Activated naive CD8-positive, alpha-beta T cell treated with anti-CD3 and anti-CD28 coated beads for 36 hours (primary cell): ENCODE data around the gene HCFC1R1. TPM values are rescaled to one million over a fixed set of nuclear protein-coding genes. Genes with fewer than 3 reads are reported as not detected.
A peak's percentile ranks its signal among the peaks of the same experiment; 100 is the strongest.
"Not testable (repeated sequence)": the region's sequence is repeated elsewhere in the genome, so short reads cannot be mapped to it uniquely, and the experiment has no call there.

Source experiments
- DNase-seq: peaks from one replicate; pipeline ENCODE4 v3.0.0; 2021
- H3K27ac Mint-ChIP-seq: one replicate; pipeline ENCODE4 v1.8.0; 2022; ENCODE audit warnings: mild to moderate bottlenecking, moderate library complexity, mixed read lengths
- H3K27me3 Mint-ChIP-seq: one replicate; pipeline ENCODE4 v1.8.0; 2022; ENCODE audit warnings: mild to moderate bottlenecking, mixed read lengths
- H3K36me3 Mint-ChIP-seq: one replicate; pipeline ENCODE4 v1.8.0; 2021; ENCODE audit warnings: mild to moderate bottlenecking, mixed read lengths
- H3K4me1 Mint-ChIP-seq: one replicate; pipeline ENCODE4 v1.8.0; 2021; ENCODE audit warnings: mixed read lengths
- H3K4me3 Mint-ChIP-seq: one replicate; pipeline ENCODE4 v1.8.0; 2022; ENCODE audit warnings: mild to moderate bottlenecking, moderate library complexity, mixed read lengths
- H3K9me3 Mint-ChIP-seq: one replicate; pipeline ENCODE4 v1.8.0; 2022; ENCODE audit warnings: mixed read lengths
- total RNA-seq, 2 experiments: library from RNA; stranded (reverse); gene quantifications; one replicate each; pipeline ENCODE4 v1.2.3, GENCODE V29; 2021

The HCFC1R1 gene
- total RNA-seq, 2 experiments from 2014 or later: 23.4 to 23.7 TPM

DNA sequence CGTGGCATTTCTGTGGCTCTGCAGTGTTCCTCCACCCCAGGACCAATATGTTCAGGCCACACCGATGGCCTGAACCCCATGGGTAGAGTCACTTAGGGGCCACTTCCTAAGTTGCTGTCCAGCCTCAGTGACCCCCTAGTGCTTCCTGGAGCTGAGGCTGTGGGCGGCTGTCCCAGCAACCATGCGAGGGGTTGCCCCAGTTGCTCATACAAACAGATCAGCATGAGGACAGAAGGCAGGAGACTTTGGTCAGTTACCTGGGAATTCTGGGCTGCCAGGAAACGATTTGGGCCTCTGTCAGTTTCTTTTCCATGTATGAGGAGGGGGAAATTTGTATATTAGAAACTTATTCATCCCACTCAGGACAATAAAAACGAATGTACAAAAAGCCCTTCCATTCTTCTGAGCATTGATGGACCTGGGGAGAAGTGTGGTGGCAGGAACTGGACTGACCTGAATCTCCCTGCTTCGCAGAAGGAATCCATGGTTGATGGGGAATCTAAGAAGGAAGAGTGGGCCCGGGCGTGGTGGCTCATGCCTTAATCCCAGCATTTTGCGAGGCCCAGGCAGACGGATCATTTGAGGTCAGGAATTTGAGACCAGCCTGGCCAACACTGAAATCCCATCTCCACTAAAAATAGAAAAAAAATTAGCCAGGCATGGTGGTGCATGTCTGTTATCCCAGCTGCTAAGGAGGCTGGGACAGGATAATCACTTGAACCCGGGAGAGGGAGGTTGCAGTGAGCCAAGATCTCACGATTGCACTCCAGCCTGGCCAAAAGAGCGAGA is 36.8 kb upstream of the HCFC1R1 start:
- DNase-seq: no peak
- Mint-ChIP-seq H3K27ac (peak overlapping the region; percentile 94), H3K36me3 (peaks cover 11% of the 10 kb centered on the region), H3K9me3 (no peaks in the 10 kb centered on the region), H3K27me3 (no peaks in the 10 kb centered on the region), H3K4me1 (peaks cover 44% of the 10 kb centered on the region), H3K4me3 (peak overlapping the region; percentile 81)

DNA sequence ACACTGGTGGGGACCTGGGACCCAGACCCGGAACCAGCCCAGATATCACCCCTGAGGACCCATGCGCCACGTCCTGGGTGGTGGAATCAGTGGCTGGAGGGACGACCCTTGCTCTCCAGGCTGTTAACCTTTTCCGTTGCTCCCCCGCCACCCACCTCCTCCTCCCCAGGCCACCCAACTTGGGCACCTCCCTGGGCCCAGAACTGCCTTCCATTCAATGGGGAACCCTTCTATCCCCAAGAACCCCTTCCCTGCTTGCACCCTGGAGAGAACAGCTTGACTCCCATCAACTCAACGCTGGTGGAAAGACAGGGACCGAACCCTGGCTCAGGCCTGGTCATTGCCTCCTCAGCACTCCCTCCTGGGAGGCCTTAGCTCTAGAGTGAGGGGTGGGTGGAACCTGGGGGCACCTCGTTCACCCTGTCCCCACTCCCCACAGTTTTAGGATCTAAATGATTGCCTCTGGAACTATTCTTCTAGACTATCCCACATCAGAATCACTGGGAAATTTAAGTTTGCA is 36.0 kb upstream of the HCFC1R1 start:
- H3K9me3 Mint-ChIP-seq: no peaks in the 10 kb centered on the region
- peak overlapping the region; percentile 81 for H3K4me3 Mint-ChIP-seq
- H3K36me3 Mint-ChIP-seq: peaks cover 13% of the 10 kb centered on the region
- H3K27me3 Mint-ChIP-seq: no peaks in the 10 kb centered on the region
- DNase-seq: no peak
- peak overlapping the region; percentile 94 for H3K27ac Mint-ChIP-seq
- H3K4me1 Mint-ChIP-seq: peaks cover 50% of the 10 kb centered on the region

DNA sequence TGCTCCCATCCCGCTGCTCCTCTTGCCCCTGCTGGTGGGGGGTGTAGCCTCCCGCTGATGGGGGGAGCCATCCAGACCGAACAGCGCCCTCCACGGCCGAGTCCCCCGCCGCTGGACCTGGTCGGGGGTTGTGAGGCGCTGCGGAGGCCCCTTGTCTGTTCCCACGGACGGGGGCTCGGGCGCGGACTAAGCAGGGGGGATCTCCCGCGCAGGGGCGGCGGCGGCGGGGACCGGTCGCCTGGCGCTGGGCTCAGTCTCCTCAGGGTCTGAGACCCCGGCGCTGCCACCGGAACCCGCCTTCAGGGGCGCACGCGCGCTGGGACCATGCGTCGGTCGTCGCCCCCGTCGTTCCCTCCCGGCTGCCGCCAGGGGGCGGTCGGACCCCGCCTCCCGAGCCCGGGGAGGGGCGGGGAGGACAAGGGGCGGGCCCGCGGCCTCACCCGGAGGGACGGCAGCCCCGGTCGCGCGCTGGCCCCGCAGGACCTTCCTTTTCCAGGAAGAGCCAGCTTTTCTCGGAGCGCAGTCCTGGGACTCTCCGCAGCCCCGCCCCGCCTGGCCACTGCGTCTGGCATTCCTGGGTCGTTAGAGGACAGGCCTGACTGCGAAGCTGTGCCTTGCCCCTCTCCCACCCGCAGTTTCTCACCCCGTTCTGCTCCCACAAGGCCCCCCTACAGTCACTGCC is 35.4 kb upstream of the HCFC1R1 start:
- H3K9me3 Mint-ChIP-seq: no peaks in the 10 kb centered on the region
- H3K27ac Mint-ChIP-seq: peak overlapping the region; percentile 94
- DNase-seq: peak; percentile 94
- peak overlapping the region; percentile 92 for H3K4me3 Mint-ChIP-seq
- H3K36me3 Mint-ChIP-seq: peaks cover 17% of the 10 kb centered on the region
- H3K27me3 Mint-ChIP-seq: no peaks in the 10 kb centered on the region
- H3K4me1 Mint-ChIP-seq: peaks cover 50% of the 10 kb centered on the region

DNA sequence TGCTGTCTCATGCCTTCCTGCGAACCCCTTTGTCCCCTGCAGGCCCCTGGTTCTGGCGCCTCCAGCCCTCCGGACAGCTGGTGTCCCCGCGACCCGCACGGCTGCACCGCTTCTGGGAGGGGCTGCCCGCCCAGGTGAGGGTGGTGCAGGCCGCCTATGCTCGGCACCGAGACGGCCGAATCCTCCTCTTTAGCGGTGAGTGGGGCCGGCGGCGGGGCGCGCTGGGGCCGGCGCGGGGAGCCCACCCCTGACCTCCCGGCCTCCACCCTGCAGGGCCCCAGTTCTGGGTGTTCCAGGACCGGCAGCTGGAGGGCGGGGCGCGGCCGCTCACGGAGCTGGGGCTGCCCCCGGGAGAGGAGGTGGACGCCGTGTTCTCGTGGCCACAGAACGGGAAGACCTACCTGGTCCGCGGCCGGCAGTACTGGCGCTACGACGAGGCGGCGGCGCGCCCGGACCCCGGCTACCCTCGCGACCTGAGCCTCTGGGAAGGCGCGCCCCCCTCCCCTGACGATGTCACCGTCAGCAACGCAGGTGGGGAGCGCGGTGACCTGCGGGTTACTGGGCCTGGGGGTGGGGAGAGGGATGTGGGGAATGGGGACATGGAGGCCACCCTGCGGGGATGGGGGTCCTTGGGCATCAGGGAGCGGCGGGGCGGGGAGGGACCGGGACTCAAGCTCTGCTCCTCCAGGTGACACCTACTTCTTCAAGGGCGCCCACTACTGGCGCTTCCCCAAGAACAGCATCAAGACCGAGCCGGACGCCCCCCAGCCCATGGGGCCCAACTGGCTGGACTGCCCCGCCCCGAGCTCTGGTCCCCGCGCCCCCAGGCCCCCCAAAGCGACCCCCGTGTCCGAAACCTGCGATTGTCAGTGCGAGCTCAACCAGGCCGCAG is 34.6 kb upstream of the HCFC1R1 start:
- H3K27ac Mint-ChIP-seq: peak overlapping the region; percentile 85
- DNase-seq: peak; percentile 68
- peak overlapping the region; percentile 92 for H3K4me3 Mint-ChIP-seq
- H3K9me3 Mint-ChIP-seq: no peaks in the 10 kb centered on the region
- peaks cover 50% of the 10 kb centered on the region for H3K4me1 Mint-ChIP-seq
- peaks cover 23% of the 10 kb centered on the region for H3K36me3 Mint-ChIP-seq
- H3K27me3 Mint-ChIP-seq: no peaks in the 10 kb centered on the region

DNA sequence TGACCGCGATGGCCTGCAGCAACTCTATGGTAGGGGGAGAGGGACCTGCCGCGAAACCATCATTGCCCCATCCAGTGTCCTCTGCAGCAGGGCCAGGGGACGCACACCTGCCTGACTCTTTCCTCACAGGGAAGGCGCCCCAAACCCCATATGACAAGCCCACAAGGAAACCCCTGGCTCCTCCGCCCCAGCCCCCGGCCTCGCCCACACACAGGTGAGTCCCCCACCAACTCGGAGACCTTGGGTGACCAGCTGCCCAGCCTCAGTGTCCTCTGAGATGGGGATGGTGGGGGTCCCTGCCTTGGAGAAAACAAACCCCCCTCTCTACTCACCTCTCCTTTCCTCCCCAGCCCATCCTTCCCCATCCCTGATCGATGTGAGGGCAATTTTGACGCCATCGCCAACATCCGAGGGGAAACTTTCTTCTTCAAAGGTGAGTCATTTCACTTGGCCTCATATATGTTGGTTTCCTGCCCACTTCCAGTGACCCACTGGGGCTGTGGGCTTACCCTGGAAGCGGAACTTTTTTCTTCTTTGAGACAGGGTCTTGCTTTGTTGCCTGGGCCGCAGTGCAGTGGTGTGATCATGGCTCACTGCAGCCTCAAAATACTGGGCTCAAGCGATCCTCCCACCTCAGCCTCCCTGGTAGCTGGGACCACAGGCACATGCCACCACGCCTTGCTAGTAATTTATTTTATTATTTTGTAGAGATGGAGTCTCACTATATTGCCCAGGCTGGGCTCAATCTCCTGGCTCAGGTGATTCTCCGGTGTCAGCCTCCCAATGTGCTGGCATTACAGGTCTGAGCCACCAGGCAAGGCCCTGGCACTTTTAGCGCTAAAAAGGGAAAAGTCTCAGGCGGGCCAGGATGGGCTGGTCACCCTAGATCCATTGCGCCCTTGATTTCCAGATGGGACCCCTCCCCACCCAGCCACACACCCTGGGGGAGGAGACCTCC is 33.7 kb upstream of the HCFC1R1 start:
- DNase-seq: no peak
- Mint-ChIP-seq H3K9me3 (no peaks in the 10 kb centered on the region), H3K4me1 (peaks cover 50% of the 10 kb centered on the region), H3K27me3 (no peaks in the 10 kb centered on the region), H3K36me3 (peaks cover 21% of the 10 kb centered on the region), H3K4me3 (peak overlapping the region; percentile 92), H3K27ac (peak overlapping the region; percentile 58)

DNA sequence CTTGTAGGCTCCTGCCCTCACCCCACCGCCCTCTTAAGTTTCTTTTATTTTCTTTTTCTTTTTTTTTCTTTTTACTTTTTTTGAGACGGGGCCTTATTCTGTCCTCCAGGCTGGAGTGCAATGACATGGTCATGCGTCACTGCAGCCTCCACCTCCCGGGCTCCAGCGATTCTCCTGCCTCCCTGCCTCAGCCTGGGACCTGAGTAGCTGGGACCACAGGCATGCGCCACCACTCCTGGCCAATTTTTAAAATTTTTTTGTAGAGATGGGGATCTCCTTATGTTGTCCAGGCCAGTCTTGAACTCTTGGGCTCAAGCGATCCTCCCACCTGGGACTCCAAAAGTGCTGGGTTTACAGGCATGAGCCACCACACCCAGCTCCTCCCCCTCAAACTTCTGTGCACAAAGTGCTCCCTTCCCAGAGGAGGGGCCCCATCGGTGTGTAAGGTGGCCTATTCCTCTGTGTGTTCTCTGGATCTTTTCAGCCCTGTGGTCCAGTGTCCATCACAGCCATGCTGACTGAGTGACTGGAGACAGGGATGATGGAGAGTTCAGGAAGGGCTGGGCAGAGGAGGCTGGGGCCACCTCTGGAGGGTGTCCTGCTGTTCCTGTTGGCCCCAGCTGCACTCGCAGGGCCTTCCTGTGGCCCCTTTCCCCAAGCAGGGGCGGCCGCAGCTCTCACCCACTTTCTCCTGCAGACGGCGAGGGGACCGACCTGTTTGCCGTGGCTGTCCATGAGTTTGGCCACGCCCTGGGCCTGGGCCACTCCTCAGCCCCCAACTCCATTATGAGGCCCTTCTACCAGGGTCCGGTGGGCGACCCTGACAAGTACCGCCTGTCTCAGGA is 32.8 kb upstream of the HCFC1R1 start:
- peak overlapping the region; percentile 45 for H3K27ac Mint-ChIP-seq
- H3K9me3 Mint-ChIP-seq: no peaks in the 10 kb centered on the region
- peaks cover 21% of the 10 kb centered on the region for H3K36me3 Mint-ChIP-seq
- H3K4me1 Mint-ChIP-seq: peaks cover 44% of the 10 kb centered on the region
- DNase-seq: no peak
- no peaks in the 10 kb centered on the region for H3K27me3 Mint-ChIP-seq
- H3K4me3 Mint-ChIP-seq: peak overlapping the region; percentile 92

DNA sequence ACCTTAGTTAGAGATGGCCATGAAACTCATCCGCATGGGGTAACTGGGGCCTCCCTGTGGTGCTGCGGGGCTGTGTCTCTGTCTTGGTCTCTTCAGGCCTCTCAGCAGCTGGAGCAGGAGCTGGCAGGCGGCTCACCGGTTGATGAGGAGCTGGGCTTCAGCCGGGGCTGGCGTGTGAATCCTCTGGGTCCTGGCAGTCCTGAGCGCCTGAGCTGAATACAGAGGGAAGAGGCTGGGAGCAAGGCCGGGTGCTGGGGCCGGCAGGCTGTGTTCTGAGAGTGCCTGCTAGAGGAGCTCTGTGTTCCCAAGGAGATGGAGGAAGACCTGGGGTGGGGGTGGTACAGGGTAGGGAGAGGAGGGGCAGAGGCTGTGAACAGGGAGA is 32.0 kb upstream of the HCFC1R1 start:
- Mint-ChIP-seq H3K4me3 (peak overlapping the region; percentile 22), H3K4me1 (peaks cover 52% of the 10 kb centered on the region), H3K27ac (peak overlapping the region; percentile 89), H3K36me3 (peaks cover 21% of the 10 kb centered on the region)
- H3K9me3 Mint-ChIP-seq, DNase-seq, H3K27me3 Mint-ChIP-seq: not testable (repeated sequence)

DNA sequence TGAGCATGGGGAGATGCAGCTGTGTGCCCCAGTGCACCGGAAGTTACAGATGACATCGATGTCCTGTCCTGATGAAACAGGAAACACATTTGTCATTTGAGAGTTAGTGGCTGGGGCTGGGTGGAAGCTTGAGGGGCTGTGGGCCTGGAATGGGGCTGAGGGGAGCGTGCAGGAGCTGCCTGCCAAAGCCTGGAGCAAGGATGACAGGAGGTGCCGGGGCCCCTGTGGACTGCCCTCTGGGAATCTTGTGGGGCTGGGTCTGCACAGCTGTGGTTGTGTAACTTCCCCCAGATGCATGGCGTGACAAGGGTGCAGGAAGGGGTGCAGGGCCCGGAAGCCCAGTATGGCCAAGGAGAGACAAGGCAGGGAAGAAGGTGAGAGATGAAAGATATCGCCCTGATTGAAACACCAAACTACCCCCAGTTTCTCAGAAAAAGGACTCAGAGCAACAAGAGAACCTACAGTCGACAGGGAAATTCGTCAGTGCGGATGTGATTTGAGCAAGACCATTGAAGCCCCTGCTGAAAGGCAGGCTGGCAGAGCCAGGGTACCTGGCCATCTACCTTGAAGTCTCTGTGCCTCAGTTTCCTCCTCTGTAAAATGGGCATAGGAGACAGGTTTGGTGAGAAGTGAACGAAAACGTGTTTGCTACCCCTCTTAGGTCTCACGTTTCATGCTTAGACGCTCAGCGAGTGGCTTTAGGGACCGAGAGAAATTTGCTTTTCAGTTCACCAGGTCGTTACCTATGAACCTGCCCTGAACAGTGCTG is 31.4 kb upstream of the HCFC1R1 start:
- Mint-ChIP-seq H3K27me3 (no peaks in the 10 kb centered on the region), H3K9me3 (no peaks in the 10 kb centered on the region), H3K36me3 (peaks cover 21% of the 10 kb centered on the region), H3K4me1 (peaks cover 52% of the 10 kb centered on the region), H3K4me3 (peak overlapping the region; percentile 33), H3K27ac (peak overlapping the region; percentile 89)
- DNase-seq: no peak

DNA sequence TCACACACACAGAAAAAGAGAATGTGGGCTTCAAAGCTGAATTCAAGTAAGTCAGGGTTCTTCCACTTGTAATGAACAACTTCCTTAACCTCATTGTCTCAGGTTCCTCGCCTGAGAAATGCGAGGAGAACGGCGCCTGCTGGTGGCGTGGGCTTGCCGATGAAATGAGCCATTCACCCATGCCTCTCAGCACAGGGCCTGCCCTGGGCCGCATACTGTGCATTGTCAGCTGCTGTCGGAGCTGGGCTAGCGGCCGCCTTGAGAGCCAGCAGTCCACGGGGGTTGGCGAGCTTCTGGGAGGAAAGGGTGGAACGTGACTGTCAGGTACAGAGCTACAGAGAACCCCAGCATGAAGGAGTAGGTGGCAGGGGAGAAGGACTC is 29.6 kb upstream of the HCFC1R1 start:
- Mint-ChIP-seq H3K36me3 (peaks cover 21% of the 10 kb centered on the region), H3K4me1 (peaks cover 47% of the 10 kb centered on the region)
- not testable (repeated sequence) for H3K9me3 Mint-ChIP-seq, H3K27ac Mint-ChIP-seq, H3K4me3 Mint-ChIP-seq, DNase-seq, H3K27me3 Mint-ChIP-seq

DNA sequence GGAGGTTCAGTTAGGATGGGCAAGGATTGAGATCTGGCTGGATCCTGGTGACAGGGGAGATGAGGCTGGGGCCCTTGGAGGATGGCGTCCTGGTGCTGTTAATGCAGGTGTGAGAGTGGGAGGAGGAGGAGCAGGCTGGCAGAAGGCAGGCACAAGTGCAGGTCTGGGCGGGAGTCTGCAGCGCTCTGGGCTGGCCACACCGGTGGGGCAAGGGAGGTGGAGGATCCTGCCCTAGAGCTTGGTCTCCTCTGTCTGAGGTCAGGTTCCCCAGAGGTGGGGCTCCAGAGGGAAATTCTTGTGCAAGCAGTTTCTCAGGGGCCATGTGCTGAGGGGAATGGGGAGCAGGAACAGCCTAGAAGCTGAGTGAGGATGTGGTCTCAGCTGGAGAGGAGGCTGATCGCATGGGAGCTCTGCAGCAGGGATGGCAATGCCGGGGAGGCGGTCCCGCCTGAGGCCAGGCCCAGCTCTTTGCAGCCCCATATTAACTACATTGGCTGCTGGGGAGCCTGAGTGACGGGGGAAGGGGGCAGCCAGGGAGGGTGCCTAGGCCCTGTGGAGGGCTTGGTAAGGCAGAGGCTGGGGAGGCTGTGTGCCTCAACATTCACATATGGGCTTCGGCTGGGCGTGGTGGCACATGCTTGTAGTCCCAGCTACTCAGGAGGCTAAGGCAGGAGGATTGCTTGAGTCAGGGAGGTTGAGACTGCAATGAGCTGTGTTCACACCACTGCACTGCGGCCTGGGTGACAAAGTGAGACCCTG is 29.0 kb upstream of the HCFC1R1 start:
- peaks cover 49% of the 10 kb centered on the region for H3K4me1 Mint-ChIP-seq
- peaks cover 21% of the 10 kb centered on the region for H3K36me3 Mint-ChIP-seq
- not testable (repeated sequence) for H3K9me3 Mint-ChIP-seq, H3K27ac Mint-ChIP-seq, H3K27me3 Mint-ChIP-seq, H3K4me3 Mint-ChIP-seq, DNase-seq

DNA sequence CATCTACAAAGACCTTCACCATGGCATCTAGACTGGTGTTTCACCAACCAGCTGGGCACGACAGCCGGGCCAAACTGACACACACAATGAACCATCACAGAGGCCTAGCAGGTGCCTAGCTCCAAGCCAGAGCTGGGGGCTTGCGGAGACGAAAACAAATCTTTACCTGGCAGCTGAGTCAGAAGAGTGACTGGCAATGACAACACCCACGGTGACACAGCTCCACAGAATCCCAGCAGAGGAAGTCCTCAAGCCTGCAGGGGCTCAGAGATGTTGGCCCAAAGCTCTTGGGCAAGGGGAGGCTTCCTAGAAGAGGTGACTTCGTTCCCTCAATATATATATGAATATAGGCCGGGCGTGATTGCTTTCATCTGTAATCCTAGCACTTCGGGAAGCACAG is 27.8 kb upstream of the HCFC1R1 start:
- peaks cover 15% of the 10 kb centered on the region for H3K36me3 Mint-ChIP-seq

DNA sequence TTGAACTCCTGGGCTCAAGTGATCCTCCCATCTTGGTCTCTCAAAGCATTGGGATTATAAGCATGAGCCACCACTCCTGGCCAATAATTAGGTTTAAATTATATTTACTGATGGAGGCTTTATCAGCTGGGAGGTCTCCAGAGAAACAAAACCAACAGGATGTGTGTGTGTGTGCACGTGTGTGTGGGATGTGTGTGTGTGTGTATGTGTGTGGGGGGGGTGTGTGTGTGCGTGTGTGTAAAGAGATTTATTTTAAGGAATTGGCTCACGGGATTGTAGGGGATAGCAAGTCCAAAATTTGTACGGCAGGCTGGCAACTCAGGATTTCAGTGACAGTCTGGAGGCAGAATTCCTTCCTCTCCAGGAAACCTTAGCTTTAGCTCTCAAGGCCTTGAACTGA is 27.3 kb upstream of the HCFC1R1 start:
- H3K9me3 Mint-ChIP-seq: no peaks in the 10 kb centered on the region
- H3K27me3 Mint-ChIP-seq: peaks cover 19% of the 10 kb centered on the region
- peaks cover 15% of the 10 kb centered on the region for H3K36me3 Mint-ChIP-seq
- H3K4me1 Mint-ChIP-seq: peaks cover 35% of the 10 kb centered on the region
- no peak overlapping the region for H3K27ac Mint-ChIP-seq
- H3K4me3 Mint-ChIP-seq: no peak overlapping the region
- no peak for DNase-seq

More for the DNA sequence above, 27.8 kb upstream of the HCFC1R1 start:
- Mint-ChIP-seq H3K4me1 (peaks cover 38% of the 10 kb centered on the region), H3K27ac (no peak overlapping the region), H3K27me3 (peaks cover 19% of the 10 kb centered on the region), H3K4me3 (no peak overlapping the region), H3K9me3 (no peaks in the 10 kb centered on the region)
- DNase-seq: no peak
